ENCODE results near the gene PPP1R14C. TPM values are rescaled to one million over a fixed set of nuclear protein-coding genes. Genes with fewer than 3 reads are reported as not detected.

The PPP1R14C gene
- total and polyA plus RNA-seq, 2 experiments from 2014 or later = 1.1 to 1.4 TPM

- no peak for TF ChIP-seq CTCF (conservative IDR thresholded peaks at IDR 0.05; ENCODE audit: low read depth in 2 of 2)
- no peak for TF ChIP-seq ZNF114 (CRISPR knock-in tag; IDR thresholded peaks at IDR 0.05)
- no peak for TF ChIP-seq ZNF462 (CRISPR knock-in tag; IDR thresholded peaks at IDR 0.05)
- no peak for TF ChIP-seq JUNB (IDR thresholded peaks at IDR 0.05; ENCODE audit: unreplicated experiment)
Observed at GRCh38 chr6:150209415-150209814, 66.6 kb downstream of the PPP1R14C start (continued).

- Histone ChIP-seq H3K27ac (ENCODE audit: low read depth) (no peak overlapping the region), H2AFZ (peak overlapping the region; percentile 23; the same call in 1 of the 2 replicates), H3K79me2 (replicated peaks; ENCODE audit: insufficient read depth) (no peaks in the 10 kb centered on the region), H3K4me1 (ENCODE audit: insufficient read depth) (no peaks in the 10 kb centered on the region), H3K4me2 (no peak overlapping the region), H3K27me3 (ENCODE audit: insufficient read depth) (no peaks in the 10 kb centered on the region), H3K36me3 (ENCODE audit: insufficient read depth) (no peaks in the 10 kb centered on the region), H3K9me2 (ENCODE audit: insufficient read depth) (no peaks in the 10 kb centered on the region), H3K4me3 (no peak overlapping the region), H4K20me1 (replicated peaks; ENCODE audit: insufficient read depth) (no peaks in the 10 kb centered on the region), H3F3A (replicated peaks; ENCODE audit: low read depth) (no peaks in the 10 kb centered on the region)
- H3K36me3 Mint-ChIP-seq (ENCODE audit: low read depth) = no peaks in the 10 kb centered on the region
- H3K4me3 Mint-ChIP-seq = no peak overlapping the region
- peak; percentile 20 for DNase-seq (ENCODE audit: low spot score)
- peaks cover 11% of the 10 kb centered on the region for H3K27me3 Mint-ChIP-seq (ENCODE audit: insufficient read depth, low read depth, poor library complexity)
- no peaks in the 10 kb centered on the region for H3K9me3 Mint-ChIP-seq
- 0 out of 3 replicates have a peak, but pooled peaks cover 4% of the 10 kb centered on the region for H3K4me1 Mint-ChIP-seq
- no peak overlapping the region for H3K27ac Mint-ChIP-seq
- peak; percentile 83 for ATAC-seq
- no peak for TF ChIP-seq CREB1 (CRISPR knock-in tag; IDR thresholded peaks at IDR 0.05; ENCODE audit: low read depth)
- no peak for TF ChIP-seq ETS1 (IDR thresholded peaks at IDR 0.05)
- no peak for TF ChIP-seq EZH2phosphoT487 (IDR thresholded peaks at IDR 0.05; ENCODE audit: unreplicated experiment)
- no peak for TF ChIP-seq STAT1 (IDR thresholded peaks at IDR 0.05; ENCODE audit: unreplicated experiment)
- no peak for TF ChIP-seq NANOG (IDR thresholded peaks at IDR 0.05; ENCODE audit: borderline replicate concordance)
Observed at GRCh38 chr6:150211700-150212511, 69.1 kb downstream of the PPP1R14C start.
